Uterus (tissue), 4 donors: Measurements from ENCODE around the gene ST8SIA6. TPM values are rescaled to one million over a fixed set of nuclear protein-coding genes. Genes with fewer than 3 reads are reported as not detected.

ENCODE experiments used
- DNase-seq, 2 donors: peaks; one replicate each; pipeline ENCODE4 v3.0.0-alpha.2; 2019 to 2020
- H3K27ac ChIP-seq, 2 donors: fragments of 200-600 bp; sonication (generic); 1 replicate in 1 of 2; 2 replicates in 1 of 2; pipeline ENCODE4 v1.5.1; 2016 to 2018
- H3K27me3 ChIP-seq, 2 donors: fragments of 200-600 bp; sonication (generic); one replicate each; pipeline ENCODE4 v1.5.1; 2018 to 2019; ENCODE audit warnings: control low read depth in 1 of 2
- H3K36me3 ChIP-seq, 2 donors: fragments of 200-600 bp; sonication (generic); one replicate each; pipeline ENCODE4 v1.5.1; 2019; ENCODE audit warnings: control low read depth in 1 of 2
- H3K4me1 ChIP-seq, 2 donors: fragments of 200-600 bp; sonication (generic); one replicate each; pipeline ENCODE4 v1.5.1; 2018 to 2019; ENCODE audit warnings: control low read depth in 1 of 2
- H3K4me3 ChIP-seq, 2 donors: fragments of 200-600 bp; sonication (generic); 1 replicate in 1 of 2; 2 replicates in 1 of 2; pipeline ENCODE4 v1.5.1; 2018 to 2019; ENCODE audit warnings: mild to moderate bottlenecking in 1 of 2
- H3K9me3 ChIP-seq, 2 donors: fragments of 200-600 bp; sonication (generic); one replicate each; pipeline ENCODE4 v1.5.1; 2019; ENCODE audit warnings: control low read depth in 1 of 2
- CTCF ChIP-seq, 4 experiments: fragments of 200-600 bp in 2 of 4; fragments of 450-650 bp in 2 of 4; sonication (generic) in 2 of 4; IDR thresholded peaks; one replicate each; pipeline ENCODE4 v1.5.1; 2016 to 2019; ENCODE audit warnings: antibody characterized with exemption in 4 of 4, mild to moderate bottlenecking in 2 of 4, moderate library complexity in 1 of 4
- POLR2A ChIP-seq, 2 donors: fragments of 450-650 bp; IDR thresholded peaks; one replicate each; pipeline ENCODE4 v1.6.1; 2016; ENCODE audit warnings: antibody characterized with exemption in 2 of 2, mild to moderate bottlenecking in 1 of 2, moderate library complexity in 1 of 2
- intact Hi-C: fragments of 100-400 bp; cut with DNase I; formaldehyde crosslinking; loops from one replicate; pipeline ENCODE4 v1.15.1; 2023; ENCODE audit warnings: low total_unique reads
- total RNA-seq, 4 donors: library from RNA; depleted of rRNA in 3 of 4; stranded (reverse); fragments of >200 nt in 3 of 4; gene quantifications; one replicate each; pipeline versions ENCODE4 v1.1.0 to v1.2.4, GENCODE V29; 2014 to 2023
- donor health status: DM: yes; HTN: yes; CAD: no.

Gene ST8SIA6
- total RNA-seq, 4 donors from 2014 or later: 0.77 to 1.9 (median 1.1) TPM; not detected in 1

GRCh38 chr10:17344206-17344605, 110.2 kb downstream of the ST8SIA6 start:
- Histone ChIP-seq H3K27me3 (no peaks in the 10 kb centered on the region), H3K36me3 (no peaks in the 10 kb centered on the region), H3K27ac (no peak overlapping the region), H3K4me3 (no peak overlapping the region), H3K4me1 (no peaks in the 10 kb centered on the region), H3K9me3 (no peaks in the 10 kb centered on the region)
- intact Hi-C loops: no loop called here
- DNase-seq: no peak
- no peak for TF ChIP-seq POLR2A (IDR thresholded peaks at IDR 0.05)
- TF ChIP-seq CTCF (IDR thresholded peaks at IDR 0.05): no peak

GRCh38 chr10:17343118-17343517, 111.3 kb downstream of the ST8SIA6 start:
- DNase-seq: no peak

DNA sequence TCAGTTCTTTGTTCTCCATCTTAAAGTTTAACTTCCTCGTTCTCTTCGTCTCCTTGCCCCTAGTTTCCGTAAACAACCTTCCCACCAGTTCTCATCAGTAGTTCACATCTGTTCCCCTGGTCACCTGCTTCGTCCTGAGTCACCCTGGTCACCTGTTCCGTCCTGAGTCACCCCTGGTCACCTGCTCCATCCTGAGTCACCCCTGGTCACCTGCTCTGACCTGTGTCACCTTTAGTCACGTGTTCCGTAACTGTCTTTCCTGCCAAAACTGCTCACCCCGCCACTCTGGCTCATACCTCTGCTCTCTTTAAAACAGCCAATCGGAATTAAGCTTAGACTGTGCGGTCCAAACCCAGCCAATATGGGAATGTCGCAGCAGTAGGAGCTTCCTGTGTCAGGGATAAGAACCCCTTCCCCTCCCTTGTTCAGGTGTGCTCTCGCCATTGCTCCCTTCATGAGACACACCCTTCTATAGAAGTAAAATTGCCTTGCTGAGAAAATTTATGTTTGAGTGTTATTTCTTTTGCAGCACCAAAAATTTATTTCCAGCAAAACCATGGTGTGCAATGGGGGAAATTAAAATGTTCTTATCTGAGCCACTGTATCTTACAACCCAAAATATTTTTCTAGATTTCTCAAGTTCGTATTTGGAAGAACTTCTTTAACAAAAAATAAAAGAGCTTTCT, 114.1 kb downstream of the ST8SIA6 start:
- Histone ChIP-seq H3K27me3 (no peaks in the 10 kb centered on the region), H3K27ac (no peak overlapping the region), H3K4me3 (no peak overlapping the region), H3K9me3 (no peaks in the 10 kb centered on the region), H3K4me1 (no peaks in the 10 kb centered on the region), H3K36me3 (no peaks in the 10 kb centered on the region)
- intact Hi-C loops: no loop called here
- DNase-seq: no peak
- TF ChIP-seq POLR2A (IDR thresholded peaks at IDR 0.05) (no peak), CTCF (IDR thresholded peaks at IDR 0.05) (no peak)

More at GRCh38 chr10:17343118-17343517, 111.3 kb downstream of the ST8SIA6 start:
- Histone ChIP-seq H3K36me3 (no peaks in the 10 kb centered on the region), H3K4me1 (no peaks in the 10 kb centered on the region), H3K27ac (no peak overlapping the region), H3K4me3 (no peak overlapping the region), H3K9me3 (no peaks in the 10 kb centered on the region), H3K27me3 (no peaks in the 10 kb centered on the region)
- TF ChIP-seq CTCF (IDR thresholded peaks at IDR 0.05): no peak
- TF ChIP-seq POLR2A (IDR thresholded peaks at IDR 0.05): no peak
- intact Hi-C loops: no loop called here

- intact Hi-C loops: no loop called here
- no peaks in the 10 kb centered on the region for H3K36me3 ChIP-seq
- no peaks in the 10 kb centered on the region for H3K9me3 ChIP-seq
- no peak overlapping the region for H3K27ac ChIP-seq
- DNase-seq: no peak
- no peaks in the 10 kb centered on the region for H3K27me3 ChIP-seq
- no peaks in the 10 kb centered on the region for H3K4me1 ChIP-seq
- TF ChIP-seq POLR2A (IDR thresholded peaks at IDR 0.05): no peak
- TF ChIP-seq CTCF (IDR thresholded peaks at IDR 0.05): no peak
- H3K4me3 ChIP-seq: no peak overlapping the region
Measured at GRCh38 chr10:17335065-17335464, 119.3 kb downstream of the ST8SIA6 start.

- Histone ChIP-seq H3K9me3 (no peaks in the 10 kb centered on the region), H3K4me1 (no peaks in the 10 kb centered on the region), H3K27ac (no peak overlapping the region), H3K4me3 (no peak overlapping the region), H3K36me3 (no peaks in the 10 kb centered on the region), H3K27me3 (no peaks in the 10 kb centered on the region)
- TF ChIP-seq CTCF (IDR thresholded peaks at IDR 0.05): no peak
- TF ChIP-seq POLR2A (IDR thresholded peaks at IDR 0.05): no peak
- intact Hi-C loops: no loop called here
- no peak for DNase-seq
Measured at GRCh38 chr10:17330501-17330900, 123.9 kb downstream of the ST8SIA6 start.
